ENCODE measurements around the gene CCDC18. TPM values are rescaled to one million over a fixed set of nuclear protein-coding genes. Genes with fewer than 3 reads are reported as not detected.
"Not testable (repeated sequence)": the region's sequence is repeated elsewhere in the genome, so short reads cannot be mapped to it uniquely, and the experiment has no call there.

Gene CCDC18
- total RNA-seq, 1 donor: 6.2 TPM

DNA sequence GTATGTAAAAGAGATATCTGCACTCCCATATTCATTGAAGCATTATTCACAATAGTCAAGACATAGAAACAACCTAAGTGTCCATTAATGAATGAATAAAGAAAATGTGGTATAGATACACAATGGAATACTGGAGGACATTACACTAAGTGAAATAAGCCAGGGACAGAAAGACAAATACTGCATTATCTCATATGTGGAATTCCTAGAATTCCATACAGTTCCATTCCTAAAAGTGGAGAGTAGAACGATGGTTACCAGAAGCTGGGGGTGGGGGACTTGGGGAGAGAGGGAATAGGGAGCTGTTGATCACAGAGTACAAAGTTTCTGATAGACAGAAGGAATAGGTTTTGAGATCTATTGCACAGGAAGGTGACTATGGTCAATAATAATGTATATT is 7.7 kb upstream of the CCDC18 start:
- Histone ChIP-seq H3K27ac (ENCODE audit: low read depth, low read length) (no peak overlapping the region), H3K36me3 (ENCODE audit: insufficient read depth, low read length) (peaks cover 3% of the 10 kb centered on the region), H3K27me3 (ENCODE audit: insufficient read depth, low read length) (no peaks in the 10 kb centered on the region), H4K20me1 (ENCODE audit: insufficient read depth, low read length) (peaks cover 44% of the 10 kb centered on the region), H3K4me3 (ENCODE audit: insufficient read depth, low read length) (no peak overlapping the region), H3K79me2 (ENCODE audit: insufficient read depth, low read length) (peaks cover 96% of the 10 kb centered on the region), H3K4me1 (ENCODE audit: insufficient read depth, low read length) (peaks cover 18% of the 10 kb centered on the region), H3K4me2 (ENCODE audit: insufficient read depth, low read length) (peak overlapping the region; percentile 15), H3K9me3 (ENCODE audit: low read depth, low read length) (no peaks in the 10 kb centered on the region), H2AFZ (ENCODE audit: low read length) (no peak overlapping the region)
- TF ChIP-seq, protein P1, sequence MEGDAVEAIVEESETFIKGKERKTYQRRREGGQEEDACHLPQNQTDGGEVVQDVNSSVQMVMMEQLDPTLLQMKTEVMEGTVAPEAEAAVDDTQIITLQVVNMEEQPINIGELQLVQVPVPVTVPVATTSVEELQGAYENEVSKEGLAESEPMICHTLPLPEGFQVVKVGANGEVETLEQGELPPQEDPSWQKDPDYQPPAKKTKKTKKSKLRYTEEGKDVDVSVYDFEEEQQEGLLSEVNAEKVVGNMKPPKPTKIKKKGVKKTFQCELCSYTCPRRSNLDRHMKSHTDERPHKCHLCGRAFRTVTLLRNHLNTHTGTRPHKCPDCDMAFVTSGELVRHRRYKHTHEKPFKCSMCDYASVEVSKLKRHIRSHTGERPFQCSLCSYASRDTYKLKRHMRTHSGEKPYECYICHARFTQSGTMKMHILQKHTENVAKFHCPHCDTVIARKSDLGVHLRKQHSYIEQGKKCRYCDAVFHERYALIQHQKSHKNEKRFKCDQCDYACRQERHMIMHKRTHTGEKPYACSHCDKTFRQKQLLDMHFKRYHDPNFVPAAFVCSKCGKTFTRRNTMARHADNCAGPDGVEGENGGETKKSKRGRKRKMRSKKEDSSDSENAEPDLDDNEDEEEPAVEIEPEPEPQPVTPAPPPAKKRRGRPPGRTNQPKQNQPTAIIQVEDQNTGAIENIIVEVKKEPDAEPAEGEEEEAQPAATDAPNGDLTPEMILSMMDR (IDR thresholded peaks at IDR 0.05; ENCODE audit: extremely low read depth, low read depth, low read length): no peak
- DNase-seq (ENCODE audit: insufficient read length, low spot score, missing footprints): no peak

DNA sequence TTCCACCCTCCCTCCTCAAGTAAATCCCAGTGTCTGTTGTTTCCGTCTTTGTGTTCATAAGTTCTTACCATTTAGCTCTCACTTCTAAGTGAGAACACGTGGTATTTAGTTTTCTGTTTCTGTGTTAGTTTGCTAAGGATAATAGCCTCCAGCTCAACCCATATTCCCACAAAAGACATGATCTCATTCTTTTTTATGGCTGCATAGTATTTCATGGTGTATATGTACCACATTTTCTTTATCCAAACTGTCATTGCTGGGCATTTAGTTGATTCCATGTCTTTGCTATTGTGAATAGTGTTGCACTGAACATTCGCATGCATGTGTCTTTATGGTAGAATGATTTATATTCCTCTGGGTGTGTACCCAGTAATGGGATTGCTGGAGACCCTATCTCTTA is 5.9 kb upstream of the CCDC18 start:
- H3K4me3 ChIP-seq (ENCODE audit: insufficient read depth, low read length); H3K27ac ChIP-seq (ENCODE audit: low read depth, low read length); H3K4me2 ChIP-seq (ENCODE audit: insufficient read depth, low read length); H3K36me3 ChIP-seq (ENCODE audit: insufficient read depth, low read length); H2AFZ ChIP-seq (ENCODE audit: low read length); H3K27me3 ChIP-seq (ENCODE audit: insufficient read depth, low read length); H3K9me3 ChIP-seq (ENCODE audit: low read depth, low read length); DNase-seq (ENCODE audit: insufficient read length, low spot score, missing footprints): not testable (repeated sequence)
- H4K20me1 ChIP-seq (ENCODE audit: insufficient read depth, low read length): peaks cover 46% of the 10 kb centered on the region
- peaks cover 91% of the 10 kb centered on the region for H3K79me2 ChIP-seq (ENCODE audit: insufficient read depth, low read length)
- peaks cover 24% of the 10 kb centered on the region for H3K4me1 ChIP-seq (ENCODE audit: insufficient read depth, low read length)

DNA sequence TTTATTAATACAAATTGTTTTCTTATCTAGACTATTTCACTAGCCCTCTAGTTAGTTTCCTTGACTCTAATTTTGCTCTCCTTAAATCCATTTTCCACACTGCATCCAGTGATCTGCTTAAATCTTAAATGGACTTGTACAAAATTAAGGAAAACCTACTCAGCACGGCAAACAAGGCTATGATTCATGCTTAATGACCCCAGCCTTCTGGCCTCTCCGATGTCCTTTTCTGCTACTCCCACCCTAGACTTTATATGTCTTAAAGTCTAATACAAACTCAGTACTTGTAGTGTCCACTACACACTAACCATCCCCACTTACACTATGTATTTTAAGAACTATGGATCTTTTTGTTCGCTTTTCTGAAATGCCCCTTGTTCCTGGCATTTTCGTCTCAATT is 2.5 kb upstream of the CCDC18 start:
- peak overlapping the region; percentile 78 for H3K4me2 ChIP-seq (ENCODE audit: insufficient read depth, low read length)
- no peaks in the 10 kb centered on the region for H3K27me3 ChIP-seq (ENCODE audit: insufficient read depth, low read length)
- TF ChIP-seq, protein P1 (IDR thresholded peaks at IDR 0.05; ENCODE audit: extremely low read depth, low read depth, low read length): no peak
- H3K4me1 ChIP-seq (ENCODE audit: insufficient read depth, low read length): peaks cover 21% of the 10 kb centered on the region
- H3K27ac ChIP-seq (ENCODE audit: low read depth, low read length): peak overlapping the region; percentile 99
- H3K79me2 ChIP-seq (ENCODE audit: insufficient read depth, low read length): peaks cover 76% of the 10 kb centered on the region
- H3K4me3 ChIP-seq (ENCODE audit: insufficient read depth, low read length): peak overlapping the region; percentile 94
- H3K9me3 ChIP-seq (ENCODE audit: low read depth, low read length): no peaks in the 10 kb centered on the region
- H3K36me3 ChIP-seq (ENCODE audit: insufficient read depth, low read length): no peaks in the 10 kb centered on the region
- H2AFZ ChIP-seq (ENCODE audit: low read length): no peak overlapping the region
- peak; percentile 80 for DNase-seq (ENCODE audit: insufficient read length, low spot score, missing footprints)
- H4K20me1 ChIP-seq (ENCODE audit: insufficient read depth, low read length): peaks cover 23% of the 10 kb centered on the region

DNA sequence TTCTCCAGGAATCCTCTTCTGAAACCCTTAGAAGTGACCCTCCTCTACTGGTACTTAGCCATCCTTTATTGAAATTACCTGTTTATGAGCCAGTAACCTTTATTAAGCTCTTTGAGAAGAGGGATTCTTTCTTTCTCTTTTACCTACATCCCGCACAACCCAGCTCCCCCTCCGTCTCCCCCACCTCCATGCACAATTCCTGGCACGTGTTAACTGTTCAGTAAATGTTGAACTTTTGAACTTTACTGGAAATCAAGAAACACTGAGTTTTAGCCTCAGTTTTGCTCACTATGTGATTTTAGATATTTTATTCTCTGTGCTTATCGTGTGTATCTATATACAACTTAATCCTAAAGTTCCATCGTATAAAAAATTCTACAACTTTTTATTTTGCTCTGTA is 2.1 kb upstream of the CCDC18 start:
- H3K4me3 ChIP-seq (ENCODE audit: insufficient read depth, low read length): peak overlapping the region; percentile 94
- H3K27ac ChIP-seq (ENCODE audit: low read depth, low read length): peak overlapping the region; percentile 99
- no peaks in the 10 kb centered on the region for H3K9me3 ChIP-seq (ENCODE audit: low read depth, low read length)
- peaks cover 20% of the 10 kb centered on the region for H3K4me1 ChIP-seq (ENCODE audit: insufficient read depth, low read length)
- peaks cover 23% of the 10 kb centered on the region for H4K20me1 ChIP-seq (ENCODE audit: insufficient read depth, low read length)
- peaks cover 74% of the 10 kb centered on the region for H3K79me2 ChIP-seq (ENCODE audit: insufficient read depth, low read length)
- TF ChIP-seq, protein P1 (IDR thresholded peaks at IDR 0.05; ENCODE audit: extremely low read depth, low read depth, low read length): no peak
- H3K27me3 ChIP-seq (ENCODE audit: insufficient read depth, low read length): no peaks in the 10 kb centered on the region
- H3K36me3 ChIP-seq (ENCODE audit: insufficient read depth, low read length): no peaks in the 10 kb centered on the region
- DNase-seq (ENCODE audit: insufficient read length, low spot score, missing footprints): peak; percentile 46
- H3K4me2 ChIP-seq (ENCODE audit: insufficient read depth, low read length): peak overlapping the region; percentile 78
- no peak overlapping the region for H2AFZ ChIP-seq (ENCODE audit: low read length)
